ENCODE measurements around the gene CCDC12.

The CCDC12 gene

GRCh38 chr3:46895761-46896160, 80.8 kb downstream of the CCDC12 start:
- no peak for DNase-seq (ENCODE audit: low spot score)
- FAIRE-seq = no peak

- peak; percentile 42 for FAIRE-seq
- DNase-seq (ENCODE audit: low spot score) = peak; percentile 67
Measured at GRCh38 chr3:46895204-46895660, 81.3 kb downstream of the CCDC12 start.

GRCh38 chr3:46894256-46894655, 82.3 kb downstream of the CCDC12 start:
- no peak for DNase-seq (ENCODE audit: low spot score)
- FAIRE-seq = no peak

- DNase-seq (ENCODE audit: low spot score) (no peak), FAIRE-seq (no peak)
Measured at GRCh38 chr3:46893763-46894162, 82.8 kb downstream of the CCDC12 start.

GRCh38 chr3:46893146-46893748, 83.3 kb downstream of the CCDC12 start:
- DNase-seq (ENCODE audit: low spot score) (no peak), FAIRE-seq (no peak)

- FAIRE-seq = no peak
- no peak for DNase-seq (ENCODE audit: low spot score)
Measured at GRCh38 chr3:46892285-46893145, 84.0 kb downstream of the CCDC12 start.

- no peak for DNase-seq (ENCODE audit: low spot score)
Measured at GRCh38 chr3:46891132-46891531, 85.4 kb downstream of the CCDC12 start.

GRCh38 chr3:46890132-46890531, 86.4 kb downstream of the CCDC12 start:
- FAIRE-seq (peak; percentile 66), DNase-seq (ENCODE audit: low spot score) (no peak)

More at GRCh38 chr3:46891132-46891531, 85.4 kb downstream of the CCDC12 start:
- no peak for FAIRE-seq

GRCh38 chr3:46889381-46890110, 87.0 kb downstream of the CCDC12 start:
- no peak for FAIRE-seq

GRCh38 chr3:46888705-46889104, 87.8 kb downstream of the CCDC12 start:
- DNase-seq (ENCODE audit: low spot score) (no peak), FAIRE-seq (no peak)

More at GRCh38 chr3:46889381-46890110, 87.0 kb downstream of the CCDC12 start:
- no peak for DNase-seq (ENCODE audit: low spot score)

- no peak for DNase-seq (ENCODE audit: low spot score)
- FAIRE-seq = no peak
Measured at GRCh38 chr3:46887980-46888494, 88.5 kb downstream of the CCDC12 start.

- FAIRE-seq = no peak
- DNase-seq (ENCODE audit: low spot score) = no peak
Measured at GRCh38 chr3:46885612-46886011, 90.9 kb downstream of the CCDC12 start.

- FAIRE-seq = no peak
Measured at GRCh38 chr3:46884929-46885328, 91.6 kb downstream of the CCDC12 start.

GRCh38 chr3:46884427-46884826, 92.1 kb downstream of the CCDC12 start:
- DNase-seq (ENCODE audit: low spot score) (no peak), FAIRE-seq (no peak)

More at GRCh38 chr3:46884929-46885328, 91.6 kb downstream of the CCDC12 start:
- no peak for DNase-seq (ENCODE audit: low spot score)

- DNase-seq (ENCODE audit: low spot score) = no peak
- FAIRE-seq = no peak
Measured at GRCh38 chr3:46883830-46884185, 92.7 kb downstream of the CCDC12 start.

GRCh38 chr3:46883054-46883829, 93.3 kb downstream of the CCDC12 start:
- peak; percentile 57 for DNase-seq (ENCODE audit: low spot score)
- FAIRE-seq = no peak

GRCh38 chr3:46882377-46883053, 94.0 kb downstream of the CCDC12 start:
- FAIRE-seq = no peak

GRCh38 chr3:46881596-46882376, 94.8 kb downstream of the CCDC12 start:
- DNase-seq (ENCODE audit: low spot score) (peak; percentile 56), FAIRE-seq (no peak)

More at GRCh38 chr3:46882377-46883053, 94.0 kb downstream of the CCDC12 start:
- DNase-seq (ENCODE audit: low spot score) = peak; percentile 54

GRCh38 chr3:46880884-46881595, 95.5 kb downstream of the CCDC12 start:
- no peak for DNase-seq (ENCODE audit: low spot score)
- no peak for FAIRE-seq
